Measurements from ENCODE around the gene MMGT1.

- TF ChIP-seq CTCF (conservative IDR thresholded peaks at IDR 0.05; ENCODE audit: low read length) (no peak), EZH2phosphoT487 (IDR thresholded peaks at IDR 0.05; ENCODE audit: borderline replicate concordance, low read depth, low read length) (no peak)
These were observed 43.1 kb upstream of the MMGT1 start for GRCh38 chrX:136016881-136017280.
